MCF 10A (cell line): ENCODE results near the gene IBTK. TPM values are rescaled to one million over a fixed set of nuclear protein-coding genes. Genes with fewer than 3 reads are reported as not detected.
A peak's percentile ranks its signal among the peaks of the same experiment; 100 is the strongest.

Experiments
- BruUV-seq: library from RNA; stranded (reverse); fragments of 400-500 nt; replicated peaks from 2 replicates; lab custom pipeline; 2021; lab: Mats Ljungman, UMichigan
- CTCF ChIA-PET: fragments of 300-600 bp; sonication (Branson Sonifier 250); formaldehyde crosslinking; extraction: SDS; loops from one replicate; lab custom pipeline; 2021; ENCODE audit warnings: antibody characterized with exemption, inconsistent platforms; lab: Yijun Ruan, JAX
- POLR2A ChIA-PET: fragments of 300-600, 350-650 bp; sonication (Branson Sonifier 250); formaldehyde crosslinking; extraction: SDS; loops from one replicate; lab custom pipeline; 2020; ENCODE audit warnings: antibody characterized with exemption, inconsistent platforms; lab: Yijun Ruan, JAX
- DNase-seq: peaks from one replicate; pipeline ENCODE4 v3.0.0-alpha.2; 2018; ENCODE audit not compliant: unreplicated experiment
- H3K27ac Mint-ChIP-seq: one replicate; pipeline ENCODE4 v1.8.0; 2022; ENCODE audit warnings: mild to moderate bottlenecking, low read depth, mixed read lengths; ENCODE audit not compliant: unreplicated experiment
- H3K27me3 Mint-ChIP-seq: one replicate; pipeline ENCODE4 v1.8.0; 2022; ENCODE audit warnings: mixed read lengths; ENCODE audit not compliant: insufficient read depth, unreplicated experiment
- H3K36me3 Mint-ChIP-seq: one replicate; pipeline ENCODE4 v1.8.0; 2022; ENCODE audit warnings: mild to moderate bottlenecking, moderate library complexity, mixed read lengths; ENCODE audit not compliant: insufficient read depth, unreplicated experiment
- H3K4me1 Mint-ChIP-seq: one replicate; pipeline ENCODE4 v1.8.0; 2022; ENCODE audit warnings: mixed read lengths; ENCODE audit not compliant: insufficient read depth, unreplicated experiment
- H3K4me3 Mint-ChIP-seq: one replicate; pipeline ENCODE4 v1.8.0; 2022; ENCODE audit warnings: mild to moderate bottlenecking, moderate library complexity, mixed read lengths; ENCODE audit not compliant: unreplicated experiment
- H3K9me3 Mint-ChIP-seq: one replicate; pipeline ENCODE4 v1.8.0; 2022; ENCODE audit warnings: mixed read lengths; ENCODE audit not compliant: unreplicated experiment
- CTCF ChIP-seq: fragments of 200-600 bp; IDR thresholded peaks from one replicate; pipeline ENCODE4 v1.8.0; 2022; ENCODE audit warnings: antibody characterized with exemption, mild to moderate bottlenecking; ENCODE audit not compliant: unreplicated experiment
- intact Hi-C: fragments of 100-400 bp; cut with micrococcal nuclease; formaldehyde crosslinking; loops from 2 replicates; pipeline ENCODE4 v1.14.1; 2022
- total RNA-seq: library from RNA; stranded (reverse); gene quantifications from 2 replicates; pipeline ENCODE4 v1.2.3, GENCODE V29; 2022

IBTK gene
- total RNA-seq, 1 experiment from 2014 or later, result 59.0 TPM

GRCh38 chr6:82144852-82145340 lies 102.6 kb downstream of the IBTK start:
- ChIA-PET POLR2A (interaction anchor here (0.6 to 2.1 kb wide), 12 partner anchors 12 to 1596 kb away, joined by 3 to 12 read pairs (median 4); partner anchors contain the start of gene TENT5A), CTCF (interaction anchor here (0.6 to 2.0 kb wide), 3 partner anchors 25 to 130 kb away, joined by 4 to 6 read pairs (median 6); no protein-coding TSS in a partner anchor)
- peak; percentile 92 for DNase-seq
- intact Hi-C loops, result loop anchor here (10.0 kb wide), 1 partner anchor 390 kb away; the partner anchor contains the start of gene TENT5A
- no TSS peak for BruUV-seq
- H3K9me3 Mint-ChIP-seq, result no peaks in the 10 kb centered on the region
- H3K4me3 Mint-ChIP-seq, result peak overlapping the region; percentile 57
- TF ChIP-seq CTCF, result no peak
- no peaks in the 10 kb centered on the region for H3K27me3 Mint-ChIP-seq
- peaks cover 25% of the 10 kb centered on the region for H3K4me1 Mint-ChIP-seq
- no peaks in the 10 kb centered on the region for H3K36me3 Mint-ChIP-seq
- H3K27ac Mint-ChIP-seq, result peak overlapping the region; percentile 89

GRCh38 chr6:82144007-82144851 lies 103.3 kb downstream of the IBTK start:
- POLR2A ChIA-PET, result interaction anchor here (0.6 to 2.1 kb wide), 13 partner anchors 12 to 1951 kb away, joined by 3 to 12 read pairs (median 3); partner anchors contain the start of gene TENT5A
- Mint-ChIP-seq H3K4me3 (peak overlapping the region; percentile 57), H3K27me3 (no peaks in the 10 kb centered on the region), H3K36me3 (no peaks in the 10 kb centered on the region), H3K4me1 (peaks cover 25% of the 10 kb centered on the region), H3K27ac (peak overlapping the region; percentile 89), H3K9me3 (no peaks in the 10 kb centered on the region)
- TF ChIP-seq CTCF, result no peak
- intact Hi-C loops, result loop anchor here (10.0 kb wide), 1 partner anchor 389 kb away; the partner anchor contains the start of gene TENT5A
- peak; percentile 91 for DNase-seq
- CTCF ChIA-PET, result interaction anchor here (0.6 to 2.0 kb wide), 3 partner anchors 25 to 129 kb away, joined by 4 to 6 read pairs (median 6); no protein-coding TSS in a partner anchor
- BruUV-seq, result no TSS peak

- no TSS peak for BruUV-seq
- DNase-seq, result no peak
- POLR2A ChIA-PET, result interaction anchor here (0.6 to 2.1 kb wide), 3 partner anchors 10 to 56 kb away, joined by 3 to 12 read pairs (median 3); no protein-coding TSS in a partner anchor
- TF ChIP-seq CTCF, result no peak
- Mint-ChIP-seq H3K9me3 (no peaks in the 10 kb centered on the region), H3K36me3 (no peaks in the 10 kb centered on the region), H3K4me1 (peaks cover 25% of the 10 kb centered on the region), H3K27me3 (no peaks in the 10 kb centered on the region), H3K4me3 (no peak overlapping the region), H3K27ac (no peak overlapping the region)
- CTCF ChIA-PET, result interaction anchor here (0.6 to 2.0 kb wide), 5 partner anchors 11 to 273 kb away, joined by 3 to 6 read pairs (median 4); no protein-coding TSS in a partner anchor
- intact Hi-C loops, result loop anchor here (10.0 kb wide), 1 partner anchor 388 kb away; the partner anchor contains the start of gene TENT5A
These were observed 104.5 kb downstream of the IBTK start for GRCh38 chr6:82143041-82143481.
